ENCODE measurements around the gene FRAS1.

DNA sequence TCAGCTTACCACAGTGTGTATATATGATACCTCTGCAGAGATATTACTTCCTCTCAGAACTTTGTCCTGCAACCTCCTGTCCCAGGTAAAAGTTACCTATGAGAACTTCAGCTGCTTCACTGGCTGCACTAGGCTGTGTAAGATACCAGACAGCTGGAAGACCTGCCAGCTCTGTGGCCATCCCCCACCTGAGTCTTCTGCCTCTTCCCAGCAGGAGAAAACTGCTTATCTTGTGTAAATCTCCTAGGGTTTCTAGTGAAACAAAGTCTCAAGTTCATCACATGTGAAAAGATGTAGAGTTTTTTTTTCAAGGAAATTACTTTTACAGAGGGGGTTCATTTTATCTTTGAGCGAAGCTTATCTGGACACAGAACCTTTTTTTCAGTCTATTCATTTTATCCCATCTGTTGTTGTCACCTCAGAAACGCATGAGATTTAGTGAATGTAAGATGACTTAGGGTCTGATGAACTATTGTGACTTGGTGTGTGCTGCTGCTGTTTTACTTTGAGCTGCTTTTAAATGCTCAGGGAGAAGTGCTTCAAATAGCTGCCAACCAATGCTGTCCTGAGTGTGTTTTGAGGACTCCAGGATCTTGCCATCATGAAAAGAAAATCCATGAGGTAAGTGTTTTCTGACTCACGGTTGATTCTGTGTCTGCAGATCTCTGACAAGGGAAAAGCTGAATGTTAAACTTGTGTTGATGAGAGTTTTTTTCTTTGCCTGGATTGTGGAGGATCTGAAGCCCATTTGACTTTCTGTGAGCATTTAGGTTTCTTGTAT, 187.8 kb downstream of the FRAS1 start:
- no peak for TF ChIP-seq CTCF (IDR thresholded peaks at IDR 0.05; ENCODE audit: extremely low read depth in 1 of 2, insufficient read depth in 1 of 2, low read depth in 1 of 2, low read length in 2 of 2)
- TF ChIP-seq POLR2A (IDR thresholded peaks at IDR 0.05; ENCODE audit: low read depth, low read length): no peak

All from endothelial cell of umbilical vein (primary cell).